GM18868 (cell line): ENCODE measurements around the gene ITGA2.
"Not testable (repeated sequence)": the region's sequence is repeated elsewhere in the genome, so short reads cannot be mapped to it uniquely, and the experiment has no call there.

Experiments used
- ATAC-seq: cut with Tn5 transposase; IDR thresholded peaks from one replicate; pipeline ENCODE4 v1.9.1; 2021; ENCODE audit warnings: mild to moderate bottlenecking, moderate library complexity; ENCODE audit not compliant: unreplicated experiment

The ITGA2 gene

GRCh38 chr5:53092242-53092641 is 103.1 kb downstream of the ITGA2 start:
- ATAC-seq: no peak

GRCh38 chr5:53095217-53095616 is 106.1 kb downstream of the ITGA2 start:
- ATAC-seq: no peak

- ATAC-seq: peak; percentile 77
Measured at GRCh38 chr5:53095931-53096525, 106.9 kb downstream of the ITGA2 start.

GRCh38 chr5:53099546-53099945 is 110.4 kb downstream of the ITGA2 start:
- no peak for ATAC-seq

GRCh38 chr5:53100606-53101005 is 111.5 kb downstream of the ITGA2 start:
- no peak for ATAC-seq

GRCh38 chr5:53105611-53106300 is 116.6 kb downstream of the ITGA2 start:
- ATAC-seq: no peak

GRCh38 chr5:53109056-53109442 is 119.9 kb downstream of the ITGA2 start:
- ATAC-seq: peak; percentile 6

GRCh38 chr5:53109443-53110127 is 120.4 kb downstream of the ITGA2 start, which contains the start of gene MOCS2:
MOCS2 (minus strand) TSS chr5:53109757; CDS start chr5:53107174, 2,583 bp downstream.
- ATAC-seq: peak; percentile 95

GRCh38 chr5:53110156-53110555 is 121.0 kb downstream of the ITGA2 start:
- peak; percentile 7 for ATAC-seq

- ATAC-seq: no peak
Measured at GRCh38 chr5:53111139-53111538, 122.0 kb downstream of the ITGA2 start.

- not testable (repeated sequence) for ATAC-seq
Measured at GRCh38 chr5:53112307-53112706, 123.2 kb downstream of the ITGA2 start.

- no peak for ATAC-seq
Measured at GRCh38 chr5:53112909-53113308, 123.8 kb downstream of the ITGA2 start.

- no peak for ATAC-seq
Measured at GRCh38 chr5:53113947-53114346, 124.8 kb downstream of the ITGA2 start.

GRCh38 chr5:53114988-53115387 is 125.8 kb downstream of the ITGA2 start:
- no peak for ATAC-seq

GRCh38 chr5:53116597-53116996 is 127.4 kb downstream of the ITGA2 start:
- ATAC-seq: no peak

GRCh38 chr5:53118879-53119278 is 129.7 kb downstream of the ITGA2 start:
- no peak for ATAC-seq

- no peak for ATAC-seq
Measured at GRCh38 chr5:53120165-53120564, 131.0 kb downstream of the ITGA2 start.

GRCh38 chr5:53123702-53124101 is 134.6 kb downstream of the ITGA2 start:
- ATAC-seq: no peak

GRCh38 chr5:53126521-53126920 is 137.4 kb downstream of the ITGA2 start:
- no peak for ATAC-seq

- no peak for ATAC-seq
Measured at GRCh38 chr5:53127107-53127506, 138.0 kb downstream of the ITGA2 start.

- no peak for ATAC-seq
Measured at GRCh38 chr5:53128481-53128880, 139.3 kb downstream of the ITGA2 start.

- no peak for ATAC-seq
Measured at GRCh38 chr5:53130266-53130665, 141.1 kb downstream of the ITGA2 start.
